K562 (cell line): ENCODE data around the gene LETM1. TPM values are rescaled to one million over a fixed set of nuclear protein-coding genes. Genes with fewer than 3 reads are reported as not detected.
A peak's percentile ranks its signal among the peaks of the same experiment; 100 is the strongest.

Experiments
- ATAC-seq: fragments of 200-7000 bp; cut with Tn5 transposase; 3 replicates; pipeline ENCODE4 v1.9.1; 2020; ENCODE audit warnings: moderate library complexity
- BruUV-seq: library from RNA; stranded (reverse); fragments of 400-500 nt; replicated peaks from 2 replicates; lab custom pipeline; 2021; lab: Mats Ljungman, UMichigan
- CTCF ChIA-PET: fragments of 300-600 bp; formaldehyde crosslinking; extraction: SDS; loops from one replicate; lab custom pipeline; 2021; ENCODE audit warnings: low intra/inter-chr PET ratio; lab: Yijun Ruan, JAX
- POLR2A ChIA-PET: fragments of 300-600, 350-650 bp; sonication (Branson Sonifier 250); formaldehyde crosslinking; extraction: SDS; loops from one replicate; lab custom pipeline; 2021; ENCODE audit warnings: antibody characterized with exemption, inconsistent platforms; lab: Yijun Ruan, JAX
- DNase-seq, 4 experiments: peaks; one replicate each; pipeline versions ENCODE4 v3.0.0 to v3.0.0-alpha.2; 2011 to 2018; ENCODE audit warnings: low spot score in 3 of 4, mixed read lengths in 3 of 4; ENCODE audit errors: extremely low read depth in 1 of 4
- FAIRE-seq: peaks from 2 replicates; lab custom pipeline; 2011; peaks lifted over from hg19 to GRCh38; lab: Jason Lieb, UNC
- H2AFZ ChIP-seq: 2 replicates; pipeline ENCODE4 v1.6.0; 2011; ENCODE audit warnings: low read depth, low read length, control low read depth, inconsistent platforms
- H3K27ac ChIP-seq: fragments of 200-600 bp; 3 replicates; pipeline ENCODE4 v1.8.0; 2011; ENCODE audit warnings: low read depth, mild to moderate bottlenecking, control low read depth, inconsistent platforms, low read length, moderate library complexity, mixed read lengths; ENCODE audit errors: extremely low read depth
- H3K27me3 ChIP-seq, 2 experiments: fragments of 300-600 bp in 1 of 2; 2 replicates in 1 of 2; 3 replicates in 1 of 2; pipeline versions ENCODE4 v1.6.0 to v1.8.0; 2011; ENCODE audit warnings: inconsistent platforms in 2 of 2, low read length in 2 of 2, mild to moderate bottlenecking in 1 of 2, mixed read lengths in 1 of 2, moderate library complexity in 1 of 2; ENCODE audit not compliant: control insufficient read depth in 2 of 2, insufficient read depth in 2 of 2
- H3K36me3 ChIP-seq: fragments of 300-600 bp; 3 replicates; pipeline ENCODE4 v1.8.0; 2011; ENCODE audit warnings: mild to moderate bottlenecking, low read length, inconsistent platforms; ENCODE audit not compliant: control insufficient read depth, insufficient read depth
- H3K4me1 ChIP-seq, 2 experiments: fragments of 200-600 bp in 1 of 2; replicated peaks in 1 of 2; 2 replicates in 1 of 2; 3 replicates in 1 of 2; pipeline versions ENCODE4 v1.5.1 to v1.8.0; 2011; ENCODE audit warnings: inconsistent platforms in 2 of 2, low read length in 2 of 2, mild to moderate bottlenecking in 1 of 2, mixed read lengths in 1 of 2, moderate library complexity in 1 of 2; ENCODE audit not compliant: control insufficient read depth in 2 of 2, insufficient read depth in 2 of 2
- H3K4me2 ChIP-seq: 2 replicates; pipeline ENCODE4 v1.6.1; 2011; ENCODE audit warnings: low read length, control low read depth, inconsistent platforms, mixed read lengths; ENCODE audit not compliant: insufficient read depth
- H3K4me3 ChIP-seq: fragments of 200-600 bp; sonication (generic), shearing (Covaris generic); 2 replicates; pipeline ENCODE4 v1.5.1; 2016; ENCODE audit warnings: control low read depth, inconsistent platforms
- H3K79me2 ChIP-seq: fragments of 200-600 bp; 3 replicates; pipeline ENCODE4 v1.8.0; 2011; ENCODE audit warnings: low read length, inconsistent platforms; ENCODE audit not compliant: control insufficient read depth, insufficient read depth
- H3K9ac ChIP-seq, 2 experiments: 2 replicates each; pipeline versions ENCODE4 v1.6.0 to v1.6.1; 2011; ENCODE audit warnings: low read depth in 2 of 2, low read length in 2 of 2, control low read depth in 1 of 2, inconsistent platforms in 1 of 2, mild to moderate bottlenecking in 1 of 2, mixed read lengths in 1 of 2; ENCODE audit not compliant: insufficient read depth in 1 of 2
- H3K9me1 ChIP-seq: one replicate; pipeline ENCODE4 v1.6.0; 2011; ENCODE audit warnings: inconsistent platforms, mild to moderate bottlenecking, low read length, moderate library complexity; ENCODE audit not compliant: control insufficient read depth, insufficient read depth
- H3K9me3 ChIP-seq: replicated peaks from 2 replicates; pipeline ENCODE4 v1.5.1; 2011; ENCODE audit warnings: low read depth, low read length, inconsistent platforms; ENCODE audit not compliant: control insufficient read depth, insufficient read depth
- H4K20me1 ChIP-seq: replicated peaks from 2 replicates; pipeline ENCODE4 v1.6.1; 2011; ENCODE audit warnings: low read length, inconsistent platforms, mixed read lengths; ENCODE audit not compliant: control insufficient read depth, insufficient read depth
- CHD4 ChIP-seq: fragments of 200-600 bp; sonication (generic); IDR thresholded peaks from 3 replicates; pipeline ENCODE4 v1.6.1; 2012; ENCODE audit warnings: low read depth, mild to moderate bottlenecking, mixed read lengths, low read length, inconsistent platforms; ENCODE audit not compliant: insufficient read depth, insufficient replicate concordance, poor library complexity, severe bottlenecking
- FOXM1 ChIP-seq, 2 experiments: fragments of 450-650 bp in 1 of 2; sonication (generic) in 1 of 2; formaldehyde crosslinking in 1 of 2; IDR thresholded peaks; 2 replicates each; pipeline versions ENCODE4 v1.6.1 to v1.9.0; 2017 to 2022; ENCODE audit warnings: low read depth in 2 of 2, mild to moderate bottlenecking in 2 of 2, missing genetic modification reagents in 1 of 2, moderate library complexity in 1 of 2
- HINFP ChIP-seq: fragments of 450-650 bp; conservative IDR thresholded peaks from 2 replicates; pipeline ENCODE4 v1.6.1; 2016; ENCODE audit warnings: missing genetic modification characterization, low read depth, mild to moderate bottlenecking, control low read depth, missing compliant biosample characterization
- MCM2 ChIP-seq: fragments of 450-650 bp; IDR thresholded peaks from 2 replicates; pipeline ENCODE4 v1.6.1; 2017; ENCODE audit warnings: low read depth, mild to moderate bottlenecking
- PBX2 ChIP-seq, 2 experiments: IDR thresholded peaks in 1 of 2; conservative IDR thresholded peaks in 1 of 2; 2 replicates each; pipeline ENCODE4 v1.6.1; 2016; ENCODE audit warnings: low read depth in 2 of 2, mild to moderate bottlenecking in 1 of 2, missing compliant biosample characterization in 1 of 2, missing genetic modification characterization in 1 of 2, moderate library complexity in 1 of 2
- PPARD ChIP-seq: fragments of 250-450 bp; sonication (Bioruptor Pico); IDR thresholded peaks from 2 replicates; pipeline ENCODE4 v1.8.0; 2022; ENCODE audit warnings: inconsistent platforms, mild to moderate bottlenecking, moderate library complexity
- STAT6 ChIP-seq: sonication (generic); formaldehyde crosslinking; IDR thresholded peaks from 2 replicates; pipeline ENCODE4 v1.8.1; 2023; ENCODE audit warnings: mild to moderate bottlenecking, missing genetic modification reagents
- TAL1 ChIP-seq: fragments of 450-650 bp; IDR thresholded peaks from 2 replicates; pipeline ENCODE4 v1.6.1; 2016; ENCODE audit warnings: mild to moderate bottlenecking
- ZFP36 ChIP-seq: fragments of 150-350 bp; IDR thresholded peaks from 2 replicates; pipeline ENCODE4 v1.6.1; 2018; ENCODE audit warnings: low read length, low read depth; ENCODE audit not compliant: partially characterized antibody
- ZNF277 ChIP-seq: fragments of 250-450 bp; sonication (Bioruptor Pico); IDR thresholded peaks from 2 replicates; pipeline ENCODE4 v1.8.0; 2022; ENCODE audit warnings: inconsistent platforms, mild to moderate bottlenecking, moderate library complexity, borderline replicate concordance
- ZNF586 ChIP-seq: fragments of 450-650 bp; formaldehyde crosslinking; conservative IDR thresholded peaks from 2 replicates; pipeline ENCODE4 v1.4.0; 2020; ENCODE audit warnings: mild to moderate bottlenecking, moderate library complexity
- WGBS: fragments of 100-300 bp; shearing (Covaris generic); methylation state at CpG from one replicate; pipeline ENCODE4 v1.1.6; 2016; ENCODE audit warnings: low coverage, mixed read lengths; ENCODE audit not compliant: insufficient coverage; ENCODE audit errors: missing lambda C conversion rate; 5-methylcytosine and 5-hydroxymethylcytosine counted together
- in situ Hi-C: fragments of 300-500 bp; cut with MboI; formaldehyde crosslinking; loops from 4 replicates; pipeline ENCODE4 v1.15.0; 2018; ENCODE audit warnings: inconsistent platforms, mixed read lengths
- intact Hi-C: fragments of 100-400 bp; cut with micrococcal nuclease; formaldehyde crosslinking; loops from 2 replicates; pipeline ENCODE4 v1.14.2; 2022
- polyA plus RNA-seq, 8 experiments: library from polyadenylated mRNA; depleted of rRNA in 4 of 8; stranded (reverse) in 5 of 8; unstranded in 3 of 8; fragments of >200 nt; fragmentation: Nextera tagmentation in 2 of 8; fragmentation: Illumina TruSeq in 1 of 8; extraction: Ambion mirVana in 2 of 8; extraction: Trizol in 1 of 8; gene quantifications; 2 replicates each; pipeline versions ENCODE4 v1.2.1 to v1.2.3, GENCODE V29; 2011 to 2014; ENCODE audit warnings: inconsistent platforms in 1 of 8, missing spikeins in 1 of 8
- total RNA-seq, 7 experiments: library from RNA; depleted of rRNA in 6 of 7; stranded (reverse); fragments of >200 nt in 6 of 7; fragmentation: Illumina TruSeq in 2 of 7; extraction: Trizol in 2 of 7; gene quantifications; 2 replicates each; pipeline versions ENCODE4 v1.2.1 to v1.2.3, GENCODE V29; 2011 to 2021; ENCODE audit warnings: low replicate concordance in 1 of 7

The LETM1 gene
- total and polyA plus RNA-seq, 9 of the 15 experiments (the other 6 are each of a cell fraction or from before 2014, with no cell fraction given): 3.9 to 109 (median 35.0) TPM

- Histone ChIP-seq H3K4me1 (peaks cover 0 to 39% of the 10 kb centered on the region in 2 experiments; a peak in 2 of 5 replicates), H3K9me1 (peaks cover 3% of the 10 kb centered on the region), H4K20me1 (no peaks in the 10 kb centered on the region; the same call in 1 of the 2 replicates), H3K27ac (no peak overlapping the region), H3K9ac (peak overlapping the region in 1 of 2 experiments; percentile 68; a peak in 2 of 4 replicates), H3K79me2 (no peaks in the 10 kb centered on the region), H3K9me3 (no peaks in the 10 kb centered on the region), H3K4me2 (no peak overlapping the region), H3K4me3 (no peak overlapping the region), H2AFZ (no peak overlapping the region), H3K36me3 (peaks cover 57% of the 10 kb centered on the region; the same call in 2 of the 3 replicates), H3K27me3 (no peaks in the 10 kb centered on the region)
- ATAC-seq (no peak; the same call in 2 of the 3 replicates), FAIRE-seq (no peak), DNase-seq (no peak)
- BruUV-seq: no TSS peak
- intact Hi-C loops: loop anchor here (1.0 to 5.0 kb wide), 4 partner anchors 47 to 102 kb away; no protein-coding TSS in a partner anchor
- ChIA-PET CTCF (interaction anchor here (0.7 to 3.8 kb wide), 2 partner anchors 47 to 63 kb away, joined by 4 to 94 read pairs; no protein-coding TSS in a partner anchor), POLR2A (no interaction called here)
- 84% methylated on average over 7 of the region's 10 CpGs for WGBS
- in situ Hi-C loops: loop anchor here (5.0 kb wide), 1 partner anchor 68 kb away; no protein-coding TSS in a partner anchor
- TF ChIP-seq TAL1 (no peak), ZNF586 (CRISPR knock-in tag) (no peak), ZFP36 (no peak), PBX2 (CRISPR knock-in tag; IDR thresholded peaks at IDR 0.05; ENCODE audit: low read depth) (no peak), PBX2 (tag; conservative IDR thresholded peaks at IDR 0.05; ENCODE audit: low read depth) (no peak), ZNF277 (no peak), FOXM1 (IDR thresholded peaks at IDR 0.05; ENCODE audit: low read depth) (no peak), FOXM1 (CRISPR knock-in tag; IDR thresholded peaks at IDR 0.05; ENCODE audit: low read depth) (no peak), MCM2 (no peak), HINFP (tag) (no peak), PPARD (no peak), STAT6 (CRISPR knock-in tag) (no peak), CHD4 (no peak)
These were observed 45.2 kb downstream of the LETM1 start for GRCh38 chr4:1810765-1811164.
